CD14-positive monocyte (primary cell): Measurements from ENCODE around the gene FCN2. TPM values are rescaled to one million over a fixed set of nuclear protein-coding genes. Genes with fewer than 3 reads are reported as not detected.

ENCODE experiments used
- DNase-seq, 3 donors: peaks; one replicate each; pipeline ENCODE4 v3.0.0-alpha.2; 2011 to 2022
- H2AFZ ChIP-seq: 2 replicates; pipeline ENCODE4 v1.6.0; 2012; ENCODE audit warnings: mild to moderate bottlenecking, low read depth, low read length, inconsistent platforms; ENCODE audit not compliant: insufficient read depth, poor library complexity, severe bottlenecking
- H3K27ac ChIP-seq, 2 donors: 1 replicate in 1 of 2; 2 replicates in 1 of 2; pipeline ENCODE4 v1.5.1; 2012 to 2013; ENCODE audit warnings: low read length in 2 of 2, control low read depth in 1 of 2, inconsistent platforms in 1 of 2, low read depth in 1 of 2, mild to moderate bottlenecking in 1 of 2
- H3K27me3 ChIP-seq, 2 donors: one replicate each; pipeline versions ENCODE4 v1.6.0 to v1.6.1; 2011 to 2013; ENCODE audit warnings: low read length in 2 of 2; ENCODE audit not compliant: control insufficient read depth in 2 of 2, insufficient read depth in 2 of 2
- H3K36me3 ChIP-seq, 2 donors: replicated peaks in 1 of 2; 1 replicate in 1 of 2; 2 replicates in 1 of 2; pipeline versions ENCODE4 v1.5.1 to v1.6.1; 2012 to 2013; ENCODE audit warnings: low read length in 2 of 2, control low read depth in 1 of 2, inconsistent platforms in 1 of 2, mild to moderate bottlenecking in 1 of 2; ENCODE audit not compliant: insufficient read depth in 2 of 2, control insufficient read depth in 1 of 2
- H3K4me1 ChIP-seq, 2 donors: 1 replicate in 1 of 2; 2 replicates in 1 of 2; pipeline versions ENCODE4 v1.5.1 to v1.6.1; 2012 to 2013; ENCODE audit warnings: low read length in 2 of 2, control low read depth in 1 of 2, inconsistent platforms in 1 of 2, mild to moderate bottlenecking in 1 of 2, moderate library complexity in 1 of 2; ENCODE audit not compliant: insufficient read depth in 2 of 2, control insufficient read depth in 1 of 2
- H3K4me2 ChIP-seq: replicated peaks from 2 replicates; pipeline ENCODE3; 2012; ENCODE audit warnings: low read length, moderate library complexity, mild to moderate bottlenecking; ENCODE audit not compliant: poor library complexity, severe bottlenecking; ENCODE audit errors: extremely low read depth
- H3K4me3 ChIP-seq, 3 experiments: fragments of 200-600 bp in 1 of 3; sonication (generic) in 1 of 3; replicated peaks in 1 of 3; 1 replicate in 2 of 3; 2 replicates in 1 of 3; pipeline ENCODE4 v1.5.1; 2011 to 2013; ENCODE audit warnings: low read length in 3 of 3, mild to moderate bottlenecking in 3 of 3, control low read depth in 2 of 3, low read depth in 2 of 3, inconsistent platforms in 1 of 3, moderate library complexity in 1 of 3
- H3K79me2 ChIP-seq: 2 replicates; pipeline ENCODE4 v1.6.0; 2012; ENCODE audit warnings: mild to moderate bottlenecking, control low read depth, inconsistent platforms, low read length, moderate library complexity; ENCODE audit not compliant: insufficient read depth
- H3K9ac ChIP-seq: 2 replicates; pipeline ENCODE4 v1.6.0; 2017; ENCODE audit warnings: low read length, mild to moderate bottlenecking; ENCODE audit not compliant: insufficient read depth, poor library complexity, severe bottlenecking
- H3K9me3 ChIP-seq, 2 donors: replicated peaks in 1 of 2; 1 replicate in 1 of 2; 2 replicates in 1 of 2; pipeline versions ENCODE4 v1.5.1 to v1.6.1; 2012 to 2013; ENCODE audit warnings: low read length in 2 of 2, control low read depth in 1 of 2; ENCODE audit not compliant: control insufficient read depth in 1 of 2, insufficient read depth in 1 of 2
- H4K20me1 ChIP-seq: 2 replicates; pipeline ENCODE4 v1.6.0; 2012; ENCODE audit warnings: mild to moderate bottlenecking, low read length, control low read depth, moderate library complexity; ENCODE audit not compliant: insufficient read depth
- H3K27ac Mint-ChIP-seq, 7 donors: one replicate each; pipeline ENCODE4 v1.8.0; 2020; ENCODE audit warnings: mild to moderate bottlenecking in 7 of 7, mixed read lengths in 7 of 7, moderate library complexity in 6 of 7, inconsistent platforms in 2 of 7
- H3K27me3 Mint-ChIP-seq, 3 donors: one replicate each; pipeline ENCODE4 v1.8.0; 2021 to 2022; ENCODE audit warnings: low read depth in 3 of 3, mild to moderate bottlenecking in 3 of 3, mixed read lengths in 3 of 3, moderate library complexity in 3 of 3, inconsistent platforms in 1 of 3
- H3K36me3 Mint-ChIP-seq, 2 donors: one replicate each; pipeline ENCODE4 v1.8.0; 2020; ENCODE audit warnings: mixed read lengths in 2 of 2, inconsistent platforms in 1 of 2, mild to moderate bottlenecking in 1 of 2
- H3K4me1 Mint-ChIP-seq: one replicate; pipeline ENCODE4 v1.8.0; 2020; ENCODE audit warnings: mild to moderate bottlenecking, mixed read lengths
- H3K4me3 Mint-ChIP-seq, 2 donors: one replicate each; pipeline ENCODE4 v1.8.0; 2020; ENCODE audit warnings: mild to moderate bottlenecking in 2 of 2, mixed read lengths in 2 of 2, moderate library complexity in 1 of 2
- H3K9me3 Mint-ChIP-seq, 7 donors: one replicate each; pipeline ENCODE4 v1.8.0; 2020 to 2022; ENCODE audit warnings: mixed read lengths in 7 of 7, mild to moderate bottlenecking in 6 of 7, moderate library complexity in 6 of 7, inconsistent platforms in 2 of 7
- WGBS: methylation state at CpG from one replicate; pipeline ENCODE4 v1.1.5; 2013; ENCODE audit warnings: missing lambda C conversion rate; ENCODE audit not compliant: insufficient coverage; 5-methylcytosine and 5-hydroxymethylcytosine counted together
- intact Hi-C, 2 donors: fragments of 100-400 bp; cut with micrococcal nuclease; formaldehyde crosslinking; loops; one replicate each; pipeline versions ENCODE4 v1.15.0 to v1.15.1; 2023
- polyA plus RNA-seq, 3 donors: library from polyadenylated mRNA; depleted of rRNA in 1 of 3; unstranded in 2 of 3; stranded (reverse) in 1 of 3; fragments of 300-500 nt in 2 of 3; fragments of >200 nt in 1 of 3; fragmentation: Illumina TruSeq in 2 of 3; gene quantifications; 1 replicate in 2 of 3; 2 replicates in 1 of 3; pipeline ENCODE4 v1.2.3, GENCODE V29; 2012 to 2021
- TF ChIP-seq, protein P1 (sequence below): fragments of 200-600 bp; IDR thresholded peaks from one replicate; pipeline ENCODE4 v1.8.0; 2022; ENCODE audit warnings: antibody characterized with exemption, mild to moderate bottlenecking

FCN2 gene
- polyA plus RNA-seq, 3 donors, result not detected

DNA sequence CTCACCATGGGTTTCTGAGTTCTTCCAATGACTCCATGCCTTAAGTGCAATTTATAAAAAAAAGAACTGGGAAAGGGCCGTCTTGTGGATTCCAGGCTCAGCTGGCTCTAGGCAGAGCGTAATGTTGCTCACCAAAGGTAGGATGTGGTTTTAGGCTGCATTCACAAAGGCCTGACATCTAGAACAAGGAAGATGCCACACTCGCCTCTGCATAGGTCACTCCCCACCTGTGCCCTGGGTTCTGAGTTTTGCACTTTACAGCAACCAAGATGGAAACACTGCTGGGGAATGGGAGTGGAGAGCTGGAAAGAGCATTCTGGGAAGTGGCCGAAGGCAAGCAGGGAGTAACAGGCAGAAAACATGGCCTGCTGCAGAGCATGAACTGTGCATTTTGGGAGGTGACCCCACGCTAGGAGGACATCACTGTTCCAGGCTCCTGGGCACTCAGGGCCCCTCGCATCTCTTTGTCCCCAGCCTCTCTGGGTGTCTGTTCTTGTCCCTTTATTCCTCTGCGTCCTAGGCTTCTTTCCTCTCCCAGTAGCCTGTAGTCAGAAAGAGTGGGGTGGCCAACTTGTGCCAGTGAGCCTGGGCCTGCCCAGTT, 12.3 kb downstream of the FCN2 start:
- Histone ChIP-seq H2AFZ (no peak overlapping the region), H3K27ac (no peak overlapping the region), H4K20me1 (no peaks in the 10 kb centered on the region), H3K36me3 (no peaks in the 10 kb centered on the region), H3K79me2 (no peaks in the 10 kb centered on the region), H3K4me3 (no peak overlapping the region), H3K9me3 (peaks cover 11 to 13% of the 10 kb centered on the region in 2 donors), H3K4me2 (no peak overlapping the region), H3K4me1 (peaks cover 22 to 30% of the 10 kb centered on the region in 2 donors), H3K9ac (no peak overlapping the region), H3K27me3 (peaks cover 0 to 2% of the 10 kb centered on the region in 2 donors)
- Mint-ChIP-seq H3K4me1 (peaks cover 24% of the 10 kb centered on the region), H3K9me3 (peaks cover 6 to 21% (median 14%) of the 10 kb centered on the region in 7 donors), H3K27me3 (peaks cover 10 to 28% (median 13%) of the 10 kb centered on the region in 3 donors), H3K4me3 (no peak overlapping the region), H3K36me3 (no peaks in the 10 kb centered on the region), H3K27ac (no peak overlapping the region)
- intact Hi-C loops, result no loop called here
- TF ChIP-seq, protein P1, sequence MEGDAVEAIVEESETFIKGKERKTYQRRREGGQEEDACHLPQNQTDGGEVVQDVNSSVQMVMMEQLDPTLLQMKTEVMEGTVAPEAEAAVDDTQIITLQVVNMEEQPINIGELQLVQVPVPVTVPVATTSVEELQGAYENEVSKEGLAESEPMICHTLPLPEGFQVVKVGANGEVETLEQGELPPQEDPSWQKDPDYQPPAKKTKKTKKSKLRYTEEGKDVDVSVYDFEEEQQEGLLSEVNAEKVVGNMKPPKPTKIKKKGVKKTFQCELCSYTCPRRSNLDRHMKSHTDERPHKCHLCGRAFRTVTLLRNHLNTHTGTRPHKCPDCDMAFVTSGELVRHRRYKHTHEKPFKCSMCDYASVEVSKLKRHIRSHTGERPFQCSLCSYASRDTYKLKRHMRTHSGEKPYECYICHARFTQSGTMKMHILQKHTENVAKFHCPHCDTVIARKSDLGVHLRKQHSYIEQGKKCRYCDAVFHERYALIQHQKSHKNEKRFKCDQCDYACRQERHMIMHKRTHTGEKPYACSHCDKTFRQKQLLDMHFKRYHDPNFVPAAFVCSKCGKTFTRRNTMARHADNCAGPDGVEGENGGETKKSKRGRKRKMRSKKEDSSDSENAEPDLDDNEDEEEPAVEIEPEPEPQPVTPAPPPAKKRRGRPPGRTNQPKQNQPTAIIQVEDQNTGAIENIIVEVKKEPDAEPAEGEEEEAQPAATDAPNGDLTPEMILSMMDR, result no peak
- DNase-seq, result peak in 1 of 3 donors; percentile 0
- WGBS, result 94% methylated on average over 3 of the region's 7 CpGs

DNA sequence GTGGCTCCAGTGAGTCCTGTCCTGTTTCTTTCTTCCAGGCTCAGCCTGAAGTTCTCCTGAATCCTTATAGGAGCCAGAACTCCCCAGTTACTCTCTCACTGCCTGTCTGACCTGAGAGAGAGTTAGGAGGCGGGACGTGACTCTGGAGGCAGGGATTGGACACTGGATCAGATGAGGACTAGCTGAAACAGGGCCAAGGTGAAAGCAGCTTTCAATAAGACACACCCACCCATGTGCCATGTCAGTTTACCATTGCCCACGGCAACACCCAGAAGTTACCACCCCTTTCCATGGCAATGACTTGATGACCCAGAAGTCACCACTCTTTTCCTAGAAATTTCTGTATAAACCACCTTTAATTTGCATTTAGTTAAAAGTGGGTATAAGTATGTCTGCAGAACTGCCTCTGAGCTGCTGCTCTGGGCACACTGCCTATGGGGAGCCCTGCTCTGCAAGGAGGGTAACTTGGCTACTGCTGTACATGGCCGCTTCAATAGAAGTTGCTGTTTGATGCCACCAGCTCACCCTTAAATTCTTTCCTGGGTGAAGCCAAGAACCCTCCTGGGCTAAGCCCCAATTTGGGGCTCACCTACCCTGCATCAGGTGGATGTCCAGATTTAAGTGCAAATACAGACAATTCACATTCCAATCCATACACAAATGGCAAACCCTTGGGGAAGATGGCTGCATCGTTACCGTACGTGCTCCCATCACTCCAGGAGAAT, 13.7 kb downstream of the FCN2 start:
- Histone ChIP-seq H3K4me2 (no peak overlapping the region), H3K9me3 (peaks cover 11 to 20% of the 10 kb centered on the region in 2 donors), H3K27ac (no peak overlapping the region), H2AFZ (no peak overlapping the region), H3K4me3 (no peak overlapping the region), H4K20me1 (no peaks in the 10 kb centered on the region), H3K9ac (no peak overlapping the region), H3K79me2 (no peaks in the 10 kb centered on the region), H3K36me3 (no peaks in the 10 kb centered on the region), H3K27me3 (no peaks in the 10 kb centered on the region), H3K4me1 (peaks cover 16 to 23% of the 10 kb centered on the region in 2 donors)
- peaks cover 10 to 23% (median 10%) of the 10 kb centered on the region in 3 donors for H3K27me3 Mint-ChIP-seq
- H3K4me3 Mint-ChIP-seq, result no peak overlapping the region
- peak in 1 of 3 donors; percentile 0 for DNase-seq
- H3K4me1 Mint-ChIP-seq, result peaks cover 24% of the 10 kb centered on the region
- intact Hi-C loops, result no loop called here
- H3K27ac Mint-ChIP-seq, result no peak overlapping the region
- no peaks in the 10 kb centered on the region for H3K36me3 Mint-ChIP-seq
- TF ChIP-seq, protein P1, result no peak
- peaks cover 8 to 32% (median 21%) of the 10 kb centered on the region in 7 donors for H3K9me3 Mint-ChIP-seq
- 100% methylated on average over 1 of the region's 7 CpGs for WGBS
